OCI-LY7 (cell line): Measurements from ENCODE around the gene OBSL1. TPM values are rescaled to one million over a fixed set of nuclear protein-coding genes. Genes with fewer than 3 reads are reported as not detected.

Experiments used
- BruUV-seq: library from RNA; stranded (reverse); fragments of 400-500 nt; replicated peaks from 2 replicates; lab custom pipeline; 2021; lab: Mats Ljungman, UMichigan
- CTCF ChIA-PET: fragments of 300-600 bp; sonication (Branson Sonifier 250); formaldehyde crosslinking; loops from one replicate; lab custom pipeline; 2022; ENCODE audit warnings: antibody characterized with exemption; ENCODE audit not compliant: unreplicated experiment; lab: Charles Lee
- POLR2A ChIA-PET: fragments of 300-600 bp; sonication (Branson Sonifier 250); formaldehyde crosslinking; loops from one replicate; lab custom pipeline; 2022; ENCODE audit warnings: antibody characterized with exemption; lab: Charles Lee
- DNase-seq: peaks from one replicate; pipeline ENCODE4 v3.0.0-alpha.2; 2015; ENCODE audit warnings: low spot score
- H2AFZ ChIP-seq: fragments of 200-600 bp; sonication (generic), shearing (Covaris generic); 2 replicates; pipeline ENCODE4 v1.6.1; 2014; ENCODE audit warnings: mild to moderate bottlenecking, antibody characterized with exemption, low read length, moderate library complexity
- H3K27ac ChIP-seq: fragments of 200-600 bp; sonication (generic); 2 replicates; pipeline ENCODE4 v1.5.1; 2014; ENCODE audit warnings: mixed run types, low read depth, mild to moderate bottlenecking, moderate library complexity, low read length, inconsistent platforms; ENCODE audit not compliant: poor library complexity, severe bottlenecking
- H3K36me3 ChIP-seq: fragments of 200-600 bp; sonication (generic); 2 replicates; pipeline ENCODE4 v1.6.1; 2014; ENCODE audit warnings: mild to moderate bottlenecking, antibody characterized with exemption, low read length, moderate library complexity, mixed read lengths; ENCODE audit not compliant: insufficient read depth
- H3K4me1 ChIP-seq: fragments of 200-600 bp; sonication (generic); 2 replicates; pipeline ENCODE4 v1.5.1; 2014; ENCODE audit warnings: mild to moderate bottlenecking, low read length; ENCODE audit not compliant: insufficient read depth, poor library complexity, severe bottlenecking
- H3K4me2 ChIP-seq: fragments of 200-600 bp; sonication (generic); 2 replicates; pipeline ENCODE4 v1.6.1; 2014; ENCODE audit warnings: mild to moderate bottlenecking, low read length
- H3K4me3 ChIP-seq: fragments of 200-600 bp; sonication (generic); 2 replicates; pipeline ENCODE4 v1.5.1; 2014; ENCODE audit warnings: mild to moderate bottlenecking, low read depth, low read length; ENCODE audit not compliant: poor library complexity, severe bottlenecking
- H3K79me2 ChIP-seq: fragments of 200-600 bp; sonication (generic); 2 replicates; pipeline ENCODE4 v1.6.1; 2016; ENCODE audit warnings: low read depth, mild to moderate bottlenecking, low read length, moderate library complexity, mixed read lengths; ENCODE audit not compliant: insufficient read depth
- H3K9me2 ChIP-seq: fragments of 200-600 bp; sonication (generic); 2 replicates; pipeline ENCODE4 v1.6.1; 2016; ENCODE audit warnings: mild to moderate bottlenecking, low read length, mixed read lengths; ENCODE audit not compliant: insufficient read depth
- H3K9me3 ChIP-seq: fragments of 200-600 bp; sonication (generic); 2 replicates; pipeline ENCODE4 v1.6.1; 2014; ENCODE audit warnings: mild to moderate bottlenecking, mixed run types, low read length, mixed read lengths
- H4K20me1 ChIP-seq: fragments of 200-600 bp; sonication (generic); 2 replicates; pipeline ENCODE4 v1.6.1; 2014; ENCODE audit warnings: mild to moderate bottlenecking, antibody characterized with exemption, low read length, moderate library complexity, mixed read lengths; ENCODE audit not compliant: insufficient read depth
- EZH2phosphoT487 ChIP-seq: fragments of 200-600 bp; sonication (generic); IDR thresholded peaks from 2 replicates; pipeline ENCODE4 v1.6.1; 2018; ENCODE audit warnings: low read depth, borderline replicate concordance, mild to moderate bottlenecking, mixed run types, antibody characterized with exemption, low read length, moderate library complexity, mixed read lengths
- intact Hi-C: fragments of 100-400 bp; cut with micrococcal nuclease; formaldehyde crosslinking; loops from one replicate; pipeline ENCODE4 v1.10.0; 2022; ENCODE audit not compliant: unreplicated experiment
- total RNA-seq, 2 experiments: library from RNA; depleted of rRNA in 1 of 2; stranded (reverse); fragments of >200 nt in 1 of 2; shearing (Covaris generic) in 1 of 2; gene quantifications; 2 replicates each; pipeline ENCODE4 v1.2.3, GENCODE V29; 2014 to 2022
- TF ChIP-seq, protein P1 (sequence below): fragments of 200-600 bp; sonication (generic); conservative IDR thresholded peaks from 2 replicates; pipeline ENCODE4 v1.5.1; 2014; ENCODE audit warnings: mild to moderate bottlenecking, antibody characterized with exemption, low read length, moderate library complexity, mixed read lengths

The OBSL1 gene
- total RNA-seq, 2 experiments from 2014 or later, result 0.25 TPM; not detected in 1

- H3K4me1 ChIP-seq, result peaks cover 10% of the 10 kb centered on the region
- H3K4me2 ChIP-seq, result no peak overlapping the region
- no peaks in the 10 kb centered on the region for H3K9me3 ChIP-seq
- ChIA-PET POLR2A (interaction anchor here (0.5 to 0.6 kb wide), 3 partner anchors 23 to 1315 kb away, joined by 3 read pairs; no protein-coding TSS in a partner anchor), CTCF (interaction anchor here (0.6 kb wide), 3 partner anchors 13 to 114 kb away, joined by 3 to 4 read pairs (median 3); partner anchors contain the start of gene GMPPA)
- TF ChIP-seq EZH2phosphoT487, result no peak
- BruUV-seq, result no TSS peak
- no peak overlapping the region for H3K27ac ChIP-seq
- no peak overlapping the region for H3K4me3 ChIP-seq
- H3K9me2 ChIP-seq, result no peaks in the 10 kb centered on the region
- H2AFZ ChIP-seq, result no peak overlapping the region
- no peaks in the 10 kb centered on the region for H3K79me2 ChIP-seq
- no peaks in the 10 kb centered on the region for H3K36me3 ChIP-seq
- intact Hi-C loops, result no loop called here
- no peak for DNase-seq
- H4K20me1 ChIP-seq, result no peaks in the 10 kb centered on the region
Observed at GRCh38 chr2:219511547-219512325, 59.6 kb downstream of the OBSL1 start.

DNA sequence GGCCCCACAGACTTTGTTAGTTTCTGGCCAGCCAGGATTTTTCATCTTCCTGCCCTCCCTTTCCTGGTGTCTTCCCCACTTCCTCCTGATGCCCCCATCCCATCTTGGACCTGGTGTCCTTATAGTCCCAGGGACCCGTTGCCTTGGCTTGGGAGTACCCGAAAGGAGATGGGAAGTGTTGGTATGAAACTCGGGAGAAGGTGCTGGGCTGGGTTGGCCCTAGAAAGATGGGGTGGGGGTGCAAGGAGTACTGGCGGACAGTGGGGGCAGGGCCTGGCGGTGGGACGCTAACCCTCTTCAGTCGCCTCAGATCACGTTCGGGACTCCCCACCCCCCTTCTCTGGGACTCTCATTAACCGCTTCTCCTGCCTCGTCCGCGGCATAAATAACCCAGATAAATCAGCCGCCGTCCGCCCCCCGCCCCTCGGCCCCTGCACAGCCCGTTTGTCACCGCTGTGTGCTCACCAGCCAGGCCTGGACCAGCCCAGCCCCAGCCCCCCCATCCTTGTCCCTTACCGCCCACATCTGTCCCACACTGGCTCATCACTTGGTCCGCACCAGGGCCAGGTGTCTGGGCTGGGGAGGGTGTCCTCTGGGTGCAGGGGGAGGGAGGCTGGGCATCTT lies 60.7 kb downstream of the OBSL1 start:
- BruUV-seq, result no TSS peak
- intact Hi-C loops, result no loop called here
- no peak overlapping the region for H2AFZ ChIP-seq
- H3K4me2 ChIP-seq, result no peak overlapping the region
- POLR2A ChIA-PET, result interaction anchor here (0.7 kb wide), 1 partner anchor 1677 kb away, joined by 3 read pairs; no protein-coding TSS in a partner anchor
- H3K79me2 ChIP-seq, result no peaks in the 10 kb centered on the region
- no peak for DNase-seq
- no peak overlapping the region for H3K27ac ChIP-seq
- H3K4me3 ChIP-seq, result no peak overlapping the region
- CTCF ChIA-PET, result no interaction called here
- TF ChIP-seq EZH2phosphoT487, result no peak
- TF ChIP-seq, protein P1, sequence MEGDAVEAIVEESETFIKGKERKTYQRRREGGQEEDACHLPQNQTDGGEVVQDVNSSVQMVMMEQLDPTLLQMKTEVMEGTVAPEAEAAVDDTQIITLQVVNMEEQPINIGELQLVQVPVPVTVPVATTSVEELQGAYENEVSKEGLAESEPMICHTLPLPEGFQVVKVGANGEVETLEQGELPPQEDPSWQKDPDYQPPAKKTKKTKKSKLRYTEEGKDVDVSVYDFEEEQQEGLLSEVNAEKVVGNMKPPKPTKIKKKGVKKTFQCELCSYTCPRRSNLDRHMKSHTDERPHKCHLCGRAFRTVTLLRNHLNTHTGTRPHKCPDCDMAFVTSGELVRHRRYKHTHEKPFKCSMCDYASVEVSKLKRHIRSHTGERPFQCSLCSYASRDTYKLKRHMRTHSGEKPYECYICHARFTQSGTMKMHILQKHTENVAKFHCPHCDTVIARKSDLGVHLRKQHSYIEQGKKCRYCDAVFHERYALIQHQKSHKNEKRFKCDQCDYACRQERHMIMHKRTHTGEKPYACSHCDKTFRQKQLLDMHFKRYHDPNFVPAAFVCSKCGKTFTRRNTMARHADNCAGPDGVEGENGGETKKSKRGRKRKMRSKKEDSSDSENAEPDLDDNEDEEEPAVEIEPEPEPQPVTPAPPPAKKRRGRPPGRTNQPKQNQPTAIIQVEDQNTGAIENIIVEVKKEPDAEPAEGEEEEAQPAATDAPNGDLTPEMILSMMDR, result no peak
- H3K36me3 ChIP-seq, result no peaks in the 10 kb centered on the region
- peaks cover 10% of the 10 kb centered on the region for H3K4me1 ChIP-seq
- H4K20me1 ChIP-seq, result no peaks in the 10 kb centered on the region
- H3K9me2 ChIP-seq, result no peaks in the 10 kb centered on the region
- H3K9me3 ChIP-seq, result no peaks in the 10 kb centered on the region

- no peaks in the 10 kb centered on the region for H3K36me3 ChIP-seq
- DNase-seq, result peak; percentile 40
- no peaks in the 10 kb centered on the region for H4K20me1 ChIP-seq
- ChIA-PET POLR2A (interaction anchor here (0.7 kb wide), 1 partner anchor 1677 kb away, joined by 3 read pairs; no protein-coding TSS in a partner anchor), CTCF (interaction anchor here (0.6 kb wide), 1 partner anchor 20 kb away, joined by 4 read pairs; no protein-coding TSS in a partner anchor)
- intact Hi-C loops, result no loop called here
- H3K9me2 ChIP-seq, result no peaks in the 10 kb centered on the region
- no peaks in the 10 kb centered on the region for H3K9me3 ChIP-seq
- no peak overlapping the region for H3K27ac ChIP-seq
- no peak overlapping the region for H2AFZ ChIP-seq
- H3K4me3 ChIP-seq, result no peak overlapping the region
- TF ChIP-seq, protein P1, result peak; percentile 71
- TF ChIP-seq EZH2phosphoT487, result no peak
- no TSS peak for BruUV-seq
- peaks cover 10% of the 10 kb centered on the region for H3K4me1 ChIP-seq
- no peak overlapping the region for H3K4me2 ChIP-seq
- H3K79me2 ChIP-seq, result no peaks in the 10 kb centered on the region
Observed at GRCh38 chr2:219509780-219510511, 61.4 kb downstream of the OBSL1 start.
